Thyroid gland (tissue), 4 donors: ENCODE data around the gene SEMA5B. TPM values are rescaled to one million over a fixed set of nuclear protein-coding genes. Genes with fewer than 3 reads are reported as not detected.

ENCODE experiments used
- DNase-seq, 2 donors: peaks; one replicate each; pipeline ENCODE4 v3.0.0-alpha.2; 2019
- H3K27ac ChIP-seq, 3 donors: fragments of 200-600 bp; sonication (generic); 1 replicate in 2 of 3; 2 replicates in 1 of 3; pipeline ENCODE4 v1.5.1; 2016 to 2019; ENCODE audit warnings: mild to moderate bottlenecking in 1 of 3, moderate library complexity in 1 of 3
- H3K27me3 ChIP-seq: fragments of 200-600 bp; sonication (generic); one replicate; pipeline ENCODE4 v1.5.1; 2019
- H3K36me3 ChIP-seq, 2 donors: fragments of 200-600 bp; sonication (generic); one replicate each; pipeline ENCODE4 v1.5.1; 2016 to 2019
- H3K4me1 ChIP-seq, 2 donors: fragments of 200-600 bp; sonication (generic); one replicate each; pipeline ENCODE4 v1.5.1; 2017 to 2019
- H3K4me3 ChIP-seq, 3 donors: fragments of 200-600 bp; sonication (generic); replicated peaks in 1 of 3; 1 replicate in 2 of 3; 2 replicates in 1 of 3; pipeline ENCODE4 v1.5.1; 2016; ENCODE audit warnings: mild to moderate bottlenecking in 1 of 3
- H3K9me3 ChIP-seq: fragments of 200-600 bp; sonication (generic); one replicate; pipeline ENCODE4 v1.5.1; 2017
- CTCF ChIP-seq, 6 experiments: fragments of 200-600 bp in 3 of 6; fragments of 450-650 bp in 3 of 6; sonication (generic) in 3 of 6; IDR thresholded peaks; one replicate each; pipeline ENCODE4 v1.5.1; 2016 to 2019; ENCODE audit warnings: antibody characterized with exemption in 6 of 6, mild to moderate bottlenecking in 2 of 6, inconsistent platforms in 1 of 6, moderate library complexity in 1 of 6
- POLR2A ChIP-seq, 2 donors: fragments of 450-650 bp; IDR thresholded peaks; one replicate each; pipeline ENCODE4 v1.6.1; 2017; ENCODE audit warnings: antibody characterized with exemption in 2 of 2, mild to moderate bottlenecking in 2 of 2, moderate library complexity in 1 of 2
- WGBS, 2 donors: methylation state at CpG; one replicate each; pipeline ENCODE4 v1.1.5; 2017; 5-methylcytosine and 5-hydroxymethylcytosine counted together
- intact Hi-C: fragments of 100-400 bp; cut with DNase I; formaldehyde crosslinking; loops from one replicate; pipeline ENCODE4 v1.15.1; 2023
- total RNA-seq, 4 donors: library from RNA; depleted of rRNA; stranded (reverse); fragments of >200 nt; gene quantifications; one replicate each; pipeline ENCODE4 v1.2.3, GENCODE V29; 2016

Gene SEMA5B
- total RNA-seq, 4 donors from 2014 or later = 0.56 to 5.3 (median 0.63) TPM

- 83 to 89% methylated on average over 6 of the region's 6 CpGs for WGBS, 2 donors
- no peak for TF ChIP-seq POLR2A (IDR thresholded peaks at IDR 0.05)
- TF ChIP-seq CTCF (IDR thresholded peaks at IDR 0.05) = no peak
Measured at GRCh38 chr3:122916580-122916979, 111.0 kb downstream of the SEMA5B start.

GRCh38 chr3:122916084-122916483 is 111.5 kb downstream of the SEMA5B start:
- DNase-seq = no peak
- no peak overlapping the region for H3K27ac ChIP-seq
- no peak for TF ChIP-seq POLR2A (IDR thresholded peaks at IDR 0.05)
- TF ChIP-seq CTCF (IDR thresholded peaks at IDR 0.05) = no peak
- H3K4me3 ChIP-seq = no peak overlapping the region
- intact Hi-C loops = no loop called here
- peaks cover 5 to 11% of the 10 kb centered on the region in 2 donors for H3K4me1 ChIP-seq
- 85 to 88% methylated on average over 4 of the region's 4 CpGs for WGBS, 2 donors
- no peaks in the 10 kb centered on the region for H3K36me3 ChIP-seq
- no peaks in the 10 kb centered on the region for H3K9me3 ChIP-seq
- no peaks in the 10 kb centered on the region for H3K27me3 ChIP-seq

More at GRCh38 chr3:122916580-122916979, 111.0 kb downstream of the SEMA5B start:
- H3K27me3 ChIP-seq = no peaks in the 10 kb centered on the region
- intact Hi-C loops = no loop called here
- DNase-seq = no peak
- H3K9me3 ChIP-seq = no peaks in the 10 kb centered on the region
- no peak overlapping the region for H3K4me3 ChIP-seq
- H3K4me1 ChIP-seq = peaks cover 5 to 11% of the 10 kb centered on the region in 2 donors
- no peak overlapping the region for H3K27ac ChIP-seq
- no peaks in the 10 kb centered on the region for H3K36me3 ChIP-seq

- Histone ChIP-seq H3K4me3 (no peak overlapping the region), H3K4me1 (peaks cover 5 to 11% of the 10 kb centered on the region in 2 donors), H3K27ac (no peak overlapping the region), H3K27me3 (no peaks in the 10 kb centered on the region), H3K36me3 (no peaks in the 10 kb centered on the region), H3K9me3 (no peaks in the 10 kb centered on the region)
- intact Hi-C loops = no loop called here
- no peak for TF ChIP-seq CTCF (IDR thresholded peaks at IDR 0.05)
- TF ChIP-seq POLR2A (IDR thresholded peaks at IDR 0.05) = no peak
- no peak for DNase-seq
- 92% methylated on average over 17 of the region's 17 CpGs for WGBS, 2 donors
Measured at GRCh38 chr3:122915300-122916055, 112.1 kb downstream of the SEMA5B start.

- intact Hi-C loops = no loop called here
- Histone ChIP-seq H3K27ac (no peak overlapping the region), H3K27me3 (no peaks in the 10 kb centered on the region), H3K36me3 (no peaks in the 10 kb centered on the region), H3K4me3 (no peak overlapping the region), H3K9me3 (no peaks in the 10 kb centered on the region), H3K4me1 (peaks cover 0 to 5% of the 10 kb centered on the region in 2 donors)
- TF ChIP-seq POLR2A (IDR thresholded peaks at IDR 0.05) (no peak), CTCF (IDR thresholded peaks at IDR 0.05) (no peak)
- DNase-seq = no peak
- 89 to 92% methylated on average over 24 to 33 of the region's 33 CpGs for WGBS, 2 donors
Measured at GRCh38 chr3:122913539-122914100, 113.9 kb downstream of the SEMA5B start.
